Measurements from ENCODE around the gene PFKFB4.

The PFKFB4 gene

GRCh38 chr3:48593337-48593736 lies 36.7 kb upstream of the PFKFB4 start:
- Mint-ChIP-seq H3K27me3 (peaks cover 65% of the 10 kb centered on the region), H3K4me3 (no peak overlapping the region), H3K4me1 (ENCODE audit: low read depth) (peaks cover 20% of the 10 kb centered on the region), H3K27ac (no peak overlapping the region), H3K9me3 (no peaks in the 10 kb centered on the region), H3K36me3 (ENCODE audit: low read depth) (peaks cover 14% of the 10 kb centered on the region)
- intact Hi-C loops (cut with micrococcal nuclease), result no loop called here

- intact Hi-C loops (cut with micrococcal nuclease), result no loop called here
- Mint-ChIP-seq H3K36me3 (ENCODE audit: low read depth) (peaks cover 7% of the 10 kb centered on the region), H3K27me3 (peaks cover 72% of the 10 kb centered on the region), H3K27ac (no peak overlapping the region), H3K4me1 (ENCODE audit: low read depth) (peaks cover 20% of the 10 kb centered on the region), H3K9me3 (no peaks in the 10 kb centered on the region), H3K4me3 (no peak overlapping the region)
Observed at GRCh38 chr3:48592519-48593087, 36.0 kb upstream of the PFKFB4 start.

GRCh38 chr3:48591886-48592518 lies 35.4 kb upstream of the PFKFB4 start:
- no peak overlapping the region for H3K4me3 Mint-ChIP-seq
- H3K27ac Mint-ChIP-seq, result no peak overlapping the region
- H3K27me3 Mint-ChIP-seq, result peaks cover 75% of the 10 kb centered on the region
- H3K4me1 Mint-ChIP-seq (ENCODE audit: low read depth), result peaks cover 20% of the 10 kb centered on the region
- peaks cover under 1% of the 10 kb centered on the region for H3K36me3 Mint-ChIP-seq (ENCODE audit: low read depth)
- no peaks in the 10 kb centered on the region for H3K9me3 Mint-ChIP-seq
- intact Hi-C loops (cut with micrococcal nuclease), result no loop called here

GRCh38 chr3:48591436-48591835 lies 34.8 kb upstream of the PFKFB4 start:
- Mint-ChIP-seq H3K4me3 (no peak overlapping the region), H3K27me3 (peaks cover 75% of the 10 kb centered on the region), H3K36me3 (ENCODE audit: low read depth) (no peaks in the 10 kb centered on the region), H3K4me1 (ENCODE audit: low read depth) (peaks cover 20% of the 10 kb centered on the region), H3K9me3 (no peaks in the 10 kb centered on the region), H3K27ac (no peak overlapping the region)
- intact Hi-C loops (cut with micrococcal nuclease), result no loop called here

- Mint-ChIP-seq H3K27ac (no peak overlapping the region), H3K36me3 (ENCODE audit: low read depth) (no peaks in the 10 kb centered on the region), H3K9me3 (no peaks in the 10 kb centered on the region), H3K27me3 (peaks cover 46% of the 10 kb centered on the region), H3K4me1 (ENCODE audit: low read depth) (no peaks in the 10 kb centered on the region), H3K4me3 (no peak overlapping the region)
- intact Hi-C loops (cut with micrococcal nuclease), result no loop called here
Observed at GRCh38 chr3:48588230-48588629, 31.6 kb upstream of the PFKFB4 start.

GRCh38 chr3:48587686-48588085 lies 31.1 kb upstream of the PFKFB4 start:
- Mint-ChIP-seq H3K4me1 (ENCODE audit: low read depth) (no peaks in the 10 kb centered on the region), H3K4me3 (no peak overlapping the region), H3K27me3 (peaks cover 40% of the 10 kb centered on the region), H3K9me3 (no peaks in the 10 kb centered on the region), H3K36me3 (ENCODE audit: low read depth) (no peaks in the 10 kb centered on the region), H3K27ac (no peak overlapping the region)
- intact Hi-C loops (cut with micrococcal nuclease), result no loop called here

GRCh38 chr3:48585411-48585810 lies 28.8 kb upstream of the PFKFB4 start:
- intact Hi-C loops (cut with micrococcal nuclease), result no loop called here
- no peak overlapping the region for H3K4me3 Mint-ChIP-seq
- no peaks in the 10 kb centered on the region for H3K4me1 Mint-ChIP-seq (ENCODE audit: low read depth)
- no peaks in the 10 kb centered on the region for H3K36me3 Mint-ChIP-seq (ENCODE audit: low read depth)
- H3K9me3 Mint-ChIP-seq, result no peaks in the 10 kb centered on the region
- no peak overlapping the region for H3K27ac Mint-ChIP-seq
- H3K27me3 Mint-ChIP-seq, result peaks cover 30% of the 10 kb centered on the region

GRCh38 chr3:48584836-48585235 lies 28.2 kb upstream of the PFKFB4 start:
- Mint-ChIP-seq H3K27me3 (peaks cover 25% of the 10 kb centered on the region), H3K36me3 (ENCODE audit: low read depth) (no peaks in the 10 kb centered on the region), H3K9me3 (no peaks in the 10 kb centered on the region), H3K4me1 (ENCODE audit: low read depth) (no peaks in the 10 kb centered on the region), H3K4me3 (no peak overlapping the region), H3K27ac (no peak overlapping the region)
- intact Hi-C loops (cut with micrococcal nuclease), result no loop called here

GRCh38 chr3:48581621-48582481 lies 25.2 kb upstream of the PFKFB4 start:
- no peaks in the 10 kb centered on the region for H3K36me3 Mint-ChIP-seq (ENCODE audit: low read depth)
- no peaks in the 10 kb centered on the region for H3K9me3 Mint-ChIP-seq
- intact Hi-C loops (cut with micrococcal nuclease), result no loop called here
- no peaks in the 10 kb centered on the region for H3K4me1 Mint-ChIP-seq (ENCODE audit: low read depth)
- H3K27ac Mint-ChIP-seq, result no peak overlapping the region
- H3K4me3 Mint-ChIP-seq, result no peak overlapping the region
- peaks cover 7% of the 10 kb centered on the region for H3K27me3 Mint-ChIP-seq

GRCh38 chr3:48576647-48577046 lies 20.0 kb upstream of the PFKFB4 start:
- H3K27me3 Mint-ChIP-seq, result peaks cover 8% of the 10 kb centered on the region
- peaks cover 5% of the 10 kb centered on the region for H3K4me1 Mint-ChIP-seq (ENCODE audit: low read depth)
- H3K36me3 Mint-ChIP-seq (ENCODE audit: low read depth), result no peaks in the 10 kb centered on the region
- no peak overlapping the region for H3K4me3 Mint-ChIP-seq
- H3K27ac Mint-ChIP-seq, result no peak overlapping the region
- intact Hi-C loops (cut with micrococcal nuclease), result no loop called here
- H3K9me3 Mint-ChIP-seq, result no peaks in the 10 kb centered on the region

- H3K4me1 Mint-ChIP-seq (ENCODE audit: low read depth), result peaks cover 5% of the 10 kb centered on the region
- intact Hi-C loops (cut with micrococcal nuclease), result no loop called here
- no peak overlapping the region for H3K27ac Mint-ChIP-seq
- no peaks in the 10 kb centered on the region for H3K9me3 Mint-ChIP-seq
- no peak overlapping the region for H3K4me3 Mint-ChIP-seq
- peaks cover 7% of the 10 kb centered on the region for H3K27me3 Mint-ChIP-seq
- no peaks in the 10 kb centered on the region for H3K36me3 Mint-ChIP-seq (ENCODE audit: low read depth)
Observed at GRCh38 chr3:48575366-48575765, 18.8 kb upstream of the PFKFB4 start.

GRCh38 chr3:48573973-48574585 lies 17.5 kb upstream of the PFKFB4 start:
- Mint-ChIP-seq H3K9me3 (no peaks in the 10 kb centered on the region), H3K27me3 (peaks cover 5% of the 10 kb centered on the region), H3K4me3 (no peak overlapping the region), H3K27ac (no peak overlapping the region), H3K4me1 (ENCODE audit: low read depth) (peaks cover 8% of the 10 kb centered on the region), H3K36me3 (ENCODE audit: low read depth) (no peaks in the 10 kb centered on the region)
- intact Hi-C loops (cut with micrococcal nuclease), result no loop called here

GRCh38 chr3:48572517-48572916 lies 15.9 kb upstream of the PFKFB4 start:
- intact Hi-C loops (cut with micrococcal nuclease), result no loop called here

GRCh38 chr3:48571938-48572337 lies 15.3 kb upstream of the PFKFB4 start:
- Mint-ChIP-seq H3K36me3 (ENCODE audit: low read depth) (no peaks in the 10 kb centered on the region), H3K27me3 (peaks cover 5% of the 10 kb centered on the region), H3K4me1 (ENCODE audit: low read depth) (peaks cover 22% of the 10 kb centered on the region), H3K4me3 (no peak overlapping the region), H3K9me3 (no peaks in the 10 kb centered on the region), H3K27ac (no peak overlapping the region)
- intact Hi-C loops (cut with micrococcal nuclease), result no loop called here

More at GRCh38 chr3:48572517-48572916, 15.9 kb upstream of the PFKFB4 start:
- Mint-ChIP-seq H3K27ac (no peak overlapping the region), H3K36me3 (ENCODE audit: low read depth) (no peaks in the 10 kb centered on the region), H3K9me3 (no peaks in the 10 kb centered on the region), H3K27me3 (peaks cover 5% of the 10 kb centered on the region), H3K4me1 (ENCODE audit: low read depth) (peaks cover 16% of the 10 kb centered on the region), H3K4me3 (no peak overlapping the region)

Measured in dendritic cell treated with granulocyte-macrophage colony-stimulating factor and Interleukin-4, amounts not matched to agents 40 ng/mL and 50 ng/mL, for 4 days (primary cell).